22Rv1 (cell line): ENCODE data around the gene TMEM186.

Experiments
- ZFX ChIP-seq: fragments of 450-650 bp; IDR thresholded peaks from 2 replicates; pipeline ENCODE4 v1.6.1; 2017; ENCODE audit warnings: antibody characterized with exemption, borderline replicate concordance
- TF ChIP-seq, protein P1 (sequence below): fragments of 450-650 bp; IDR thresholded peaks from 2 replicates; pipeline ENCODE4 v1.5.1; 2017; ENCODE audit warnings: mild to moderate bottlenecking

DNA sequence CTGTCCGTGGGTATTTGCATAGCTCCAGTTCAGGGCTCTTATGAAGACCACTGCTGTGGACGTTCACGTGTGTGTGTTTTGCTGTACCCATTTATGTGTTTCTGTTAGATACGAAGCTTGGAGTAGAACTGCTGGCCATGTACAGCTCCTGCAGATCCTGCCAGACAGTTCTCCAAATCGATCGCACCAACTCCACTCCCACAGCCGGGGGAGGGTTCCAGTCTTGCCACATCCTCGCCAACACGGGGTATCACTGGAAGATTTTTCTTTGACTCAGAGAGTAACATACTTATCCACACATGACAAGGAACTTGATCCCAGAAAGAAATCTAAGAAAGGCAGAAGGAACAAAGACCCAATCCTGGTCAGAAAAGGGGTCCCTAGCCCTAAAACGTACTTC is 37.4 kb downstream of the TMEM186 start:
- TF ChIP-seq, protein P1, sequence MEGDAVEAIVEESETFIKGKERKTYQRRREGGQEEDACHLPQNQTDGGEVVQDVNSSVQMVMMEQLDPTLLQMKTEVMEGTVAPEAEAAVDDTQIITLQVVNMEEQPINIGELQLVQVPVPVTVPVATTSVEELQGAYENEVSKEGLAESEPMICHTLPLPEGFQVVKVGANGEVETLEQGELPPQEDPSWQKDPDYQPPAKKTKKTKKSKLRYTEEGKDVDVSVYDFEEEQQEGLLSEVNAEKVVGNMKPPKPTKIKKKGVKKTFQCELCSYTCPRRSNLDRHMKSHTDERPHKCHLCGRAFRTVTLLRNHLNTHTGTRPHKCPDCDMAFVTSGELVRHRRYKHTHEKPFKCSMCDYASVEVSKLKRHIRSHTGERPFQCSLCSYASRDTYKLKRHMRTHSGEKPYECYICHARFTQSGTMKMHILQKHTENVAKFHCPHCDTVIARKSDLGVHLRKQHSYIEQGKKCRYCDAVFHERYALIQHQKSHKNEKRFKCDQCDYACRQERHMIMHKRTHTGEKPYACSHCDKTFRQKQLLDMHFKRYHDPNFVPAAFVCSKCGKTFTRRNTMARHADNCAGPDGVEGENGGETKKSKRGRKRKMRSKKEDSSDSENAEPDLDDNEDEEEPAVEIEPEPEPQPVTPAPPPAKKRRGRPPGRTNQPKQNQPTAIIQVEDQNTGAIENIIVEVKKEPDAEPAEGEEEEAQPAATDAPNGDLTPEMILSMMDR: no peak
- no peak for TF ChIP-seq ZFX
